ENCODE measurements around the gene GHR. TPM values are rescaled to one million over a fixed set of nuclear protein-coding genes. Genes with fewer than 3 reads are reported as not detected.

The GHR gene
- total RNA-seq, 1 donor = 5.4 TPM

DNA sequence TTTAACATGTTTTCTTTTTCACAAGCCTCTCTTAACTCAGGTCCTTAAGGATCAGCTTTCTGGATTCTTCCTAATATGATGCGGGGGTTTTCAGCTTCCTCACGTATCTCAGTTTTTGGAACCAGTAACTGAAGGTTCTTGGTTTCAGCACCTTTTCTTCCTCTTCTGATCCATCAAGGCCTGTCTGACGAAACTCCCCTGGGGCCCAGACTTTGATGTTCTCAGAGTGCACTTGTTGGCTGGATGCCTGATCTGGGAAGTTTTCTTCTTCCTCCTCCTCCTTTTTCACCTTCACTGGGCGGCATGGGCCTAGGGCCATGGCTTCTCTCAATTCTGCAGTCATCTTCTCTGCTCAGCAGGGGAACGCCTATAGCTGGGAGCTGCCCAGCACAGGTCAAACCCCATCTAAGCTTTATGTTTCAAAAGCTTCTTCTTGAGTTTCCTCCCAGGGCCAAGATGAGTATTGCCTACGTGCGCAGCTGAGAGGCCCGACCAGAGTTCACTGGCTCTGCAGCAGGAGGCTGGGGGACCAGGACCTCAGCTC, 44.8 kb downstream of the GHR start:
- TF ChIP-seq, protein P1, sequence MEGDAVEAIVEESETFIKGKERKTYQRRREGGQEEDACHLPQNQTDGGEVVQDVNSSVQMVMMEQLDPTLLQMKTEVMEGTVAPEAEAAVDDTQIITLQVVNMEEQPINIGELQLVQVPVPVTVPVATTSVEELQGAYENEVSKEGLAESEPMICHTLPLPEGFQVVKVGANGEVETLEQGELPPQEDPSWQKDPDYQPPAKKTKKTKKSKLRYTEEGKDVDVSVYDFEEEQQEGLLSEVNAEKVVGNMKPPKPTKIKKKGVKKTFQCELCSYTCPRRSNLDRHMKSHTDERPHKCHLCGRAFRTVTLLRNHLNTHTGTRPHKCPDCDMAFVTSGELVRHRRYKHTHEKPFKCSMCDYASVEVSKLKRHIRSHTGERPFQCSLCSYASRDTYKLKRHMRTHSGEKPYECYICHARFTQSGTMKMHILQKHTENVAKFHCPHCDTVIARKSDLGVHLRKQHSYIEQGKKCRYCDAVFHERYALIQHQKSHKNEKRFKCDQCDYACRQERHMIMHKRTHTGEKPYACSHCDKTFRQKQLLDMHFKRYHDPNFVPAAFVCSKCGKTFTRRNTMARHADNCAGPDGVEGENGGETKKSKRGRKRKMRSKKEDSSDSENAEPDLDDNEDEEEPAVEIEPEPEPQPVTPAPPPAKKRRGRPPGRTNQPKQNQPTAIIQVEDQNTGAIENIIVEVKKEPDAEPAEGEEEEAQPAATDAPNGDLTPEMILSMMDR (IDR thresholded peaks at IDR 0.05; ENCODE audit: extremely low read depth, low read depth, low read length) = no peak
- no peaks in the 10 kb centered on the region for H3K9me3 ChIP-seq (ENCODE audit: low read depth, low read length)
- no peak overlapping the region for H3K27ac ChIP-seq (ENCODE audit: low read depth, low read length)
- H3K36me3 ChIP-seq (ENCODE audit: insufficient read depth, low read length) = no peaks in the 10 kb centered on the region
- no peaks in the 10 kb centered on the region for H3K27me3 ChIP-seq (ENCODE audit: insufficient read depth, low read length)
- no peak overlapping the region for H2AFZ ChIP-seq (ENCODE audit: low read length)
- H4K20me1 ChIP-seq (ENCODE audit: insufficient read depth, low read length) = no peaks in the 10 kb centered on the region
- no peak for DNase-seq (ENCODE audit: insufficient read length, low spot score, missing footprints)
- no peaks in the 10 kb centered on the region for H3K79me2 ChIP-seq (ENCODE audit: insufficient read depth, low read length)
- no peaks in the 10 kb centered on the region for H3K4me1 ChIP-seq (ENCODE audit: insufficient read depth, low read length)
- no peak overlapping the region for H3K4me2 ChIP-seq (ENCODE audit: insufficient read depth, low read length)
- H3K4me3 ChIP-seq (ENCODE audit: insufficient read depth, low read length) = no peak overlapping the region

GRCh38 chr5:42483472-42484154, 60.4 kb downstream of the GHR start:
- TF ChIP-seq, protein P1 (IDR thresholded peaks at IDR 0.05; ENCODE audit: extremely low read depth, low read depth, low read length) = no peak
- DNase-seq (ENCODE audit: insufficient read length, low spot score, missing footprints) = no peak
- no peaks in the 10 kb centered on the region for H3K36me3 ChIP-seq (ENCODE audit: insufficient read depth, low read length)

DNA sequence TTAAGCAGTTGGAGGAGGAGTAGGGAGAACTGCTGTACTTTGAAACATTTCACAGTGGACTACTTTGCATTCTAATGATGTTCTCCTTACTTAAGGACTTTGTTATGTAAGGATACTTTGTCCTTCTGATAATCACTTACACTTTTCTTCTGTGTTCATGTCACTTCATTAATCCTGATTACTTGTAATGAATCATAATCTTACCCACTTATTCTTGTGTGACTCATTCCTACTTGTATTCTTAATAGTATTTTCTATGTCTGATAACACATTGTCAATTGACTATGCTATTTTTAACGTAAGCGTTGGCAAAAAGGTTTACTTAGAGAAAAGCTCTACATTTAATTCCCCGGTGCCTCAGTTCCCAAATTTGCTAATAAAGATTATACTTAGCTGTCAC, 63.8 kb downstream of the GHR start:
- no peak for DNase-seq (ENCODE audit: insufficient read length, low spot score, missing footprints)
- no peak overlapping the region for H2AFZ ChIP-seq (ENCODE audit: low read length)
- H3K27me3 ChIP-seq (ENCODE audit: insufficient read depth, low read length) = no peaks in the 10 kb centered on the region
- H4K20me1 ChIP-seq (ENCODE audit: insufficient read depth, low read length) = no peaks in the 10 kb centered on the region
- H3K27ac ChIP-seq (ENCODE audit: low read depth, low read length) = no peak overlapping the region
- TF ChIP-seq, protein P1 (IDR thresholded peaks at IDR 0.05; ENCODE audit: extremely low read depth, low read depth, low read length) = no peak
- H3K36me3 ChIP-seq (ENCODE audit: insufficient read depth, low read length) = no peaks in the 10 kb centered on the region
- no peaks in the 10 kb centered on the region for H3K79me2 ChIP-seq (ENCODE audit: insufficient read depth, low read length)
- H3K4me1 ChIP-seq (ENCODE audit: insufficient read depth, low read length) = no peaks in the 10 kb centered on the region
- H3K4me2 ChIP-seq (ENCODE audit: insufficient read depth, low read length) = no peak overlapping the region
- no peaks in the 10 kb centered on the region for H3K9me3 ChIP-seq (ENCODE audit: low read depth, low read length)
- H3K4me3 ChIP-seq (ENCODE audit: insufficient read depth, low read length) = no peak overlapping the region

More at GRCh38 chr5:42483472-42484154, 60.4 kb downstream of the GHR start:
- no peak overlapping the region for H3K4me2 ChIP-seq (ENCODE audit: insufficient read depth, low read length)
- H3K9me3 ChIP-seq (ENCODE audit: low read depth, low read length) = no peaks in the 10 kb centered on the region
- H2AFZ ChIP-seq (ENCODE audit: low read length) = no peak overlapping the region
- H4K20me1 ChIP-seq (ENCODE audit: insufficient read depth, low read length) = no peaks in the 10 kb centered on the region
- no peak overlapping the region for H3K4me3 ChIP-seq (ENCODE audit: insufficient read depth, low read length)
- H3K4me1 ChIP-seq (ENCODE audit: insufficient read depth, low read length) = no peaks in the 10 kb centered on the region
- no peak overlapping the region for H3K27ac ChIP-seq (ENCODE audit: low read depth, low read length)
- no peaks in the 10 kb centered on the region for H3K27me3 ChIP-seq (ENCODE audit: insufficient read depth, low read length)
- no peaks in the 10 kb centered on the region for H3K79me2 ChIP-seq (ENCODE audit: insufficient read depth, low read length)

DNA sequence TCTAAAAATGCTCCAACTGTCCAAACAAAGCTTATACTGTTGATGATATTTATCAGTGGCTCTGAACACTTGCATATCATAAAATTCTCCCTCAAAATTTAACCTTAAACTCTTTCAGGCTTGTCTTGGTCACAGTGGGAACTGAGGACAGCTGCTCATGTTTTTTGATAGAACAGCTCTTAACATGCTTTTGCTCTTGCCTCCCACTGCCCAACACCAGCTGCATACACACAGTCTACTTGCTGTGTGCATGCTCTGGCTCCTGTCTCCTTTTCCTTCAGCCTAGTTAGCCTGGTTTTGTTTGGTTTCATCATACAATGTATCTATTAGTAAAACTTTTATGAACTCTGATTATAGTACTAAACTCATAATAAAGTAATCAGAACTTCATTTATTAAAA, 64.6 kb downstream of the GHR start:
- Histone ChIP-seq H3K4me3 (ENCODE audit: insufficient read depth, low read length) (no peak overlapping the region), H3K4me2 (ENCODE audit: insufficient read depth, low read length) (no peak overlapping the region), H3K27ac (ENCODE audit: low read depth, low read length) (no peak overlapping the region), H3K4me1 (ENCODE audit: insufficient read depth, low read length) (no peaks in the 10 kb centered on the region), H3K36me3 (ENCODE audit: insufficient read depth, low read length) (no peaks in the 10 kb centered on the region), H3K9me3 (ENCODE audit: low read depth, low read length) (no peaks in the 10 kb centered on the region), H4K20me1 (ENCODE audit: insufficient read depth, low read length) (no peaks in the 10 kb centered on the region), H2AFZ (ENCODE audit: low read length) (no peak overlapping the region), H3K79me2 (ENCODE audit: insufficient read depth, low read length) (no peaks in the 10 kb centered on the region), H3K27me3 (ENCODE audit: insufficient read depth, low read length) (no peaks in the 10 kb centered on the region)
- DNase-seq (ENCODE audit: insufficient read length, low spot score, missing footprints) = no peak
- TF ChIP-seq, protein P1 (IDR thresholded peaks at IDR 0.05; ENCODE audit: extremely low read depth, low read depth, low read length) = no peak

All from osteoblast (primary cell).